Esophagus mucosa (tissue), 1 donor: ENCODE measurements around the gene NPAS2. TPM values are rescaled to one million over a fixed set of nuclear protein-coding genes. Genes with fewer than 3 reads are reported as not detected.

ENCODE experiments used
- ATAC-seq: fragments of 200-7000 bp; cut with Tn5 transposase; one replicate; pipeline ENCODE4 v1.9.1; 2020
- total RNA-seq: library from RNA; stranded (reverse); gene quantifications from one replicate; pipeline ENCODE4 v1.2.4, GENCODE V29; 2023
- donor health status: DM: yes; HTN: yes; CAD: no.

The NPAS2 gene
- total RNA-seq, 1 donor from 2014 or later = 63.6 TPM

DNA sequence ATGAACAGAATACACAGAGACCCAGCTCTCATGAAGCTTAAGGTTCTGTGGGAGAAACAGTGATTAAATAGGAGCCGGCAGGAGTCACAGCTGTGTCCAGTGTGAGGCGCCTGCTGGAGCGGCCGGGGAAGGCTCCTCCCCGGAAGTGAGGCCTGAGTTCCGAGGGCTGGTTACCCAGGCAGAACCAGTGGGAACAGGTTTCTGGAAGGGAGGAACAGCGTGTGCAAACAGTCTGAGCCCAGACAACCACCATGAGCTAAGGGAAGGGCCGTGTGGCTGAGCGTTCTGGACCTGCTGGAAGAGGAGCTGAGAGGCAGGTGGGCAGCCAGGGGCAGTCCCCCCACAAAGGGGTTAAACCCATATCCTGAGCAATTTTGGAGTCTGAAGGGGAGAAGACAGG, 26.0 kb upstream of the NPAS2 start:
- ATAC-seq = peak; percentile 59

DNA sequence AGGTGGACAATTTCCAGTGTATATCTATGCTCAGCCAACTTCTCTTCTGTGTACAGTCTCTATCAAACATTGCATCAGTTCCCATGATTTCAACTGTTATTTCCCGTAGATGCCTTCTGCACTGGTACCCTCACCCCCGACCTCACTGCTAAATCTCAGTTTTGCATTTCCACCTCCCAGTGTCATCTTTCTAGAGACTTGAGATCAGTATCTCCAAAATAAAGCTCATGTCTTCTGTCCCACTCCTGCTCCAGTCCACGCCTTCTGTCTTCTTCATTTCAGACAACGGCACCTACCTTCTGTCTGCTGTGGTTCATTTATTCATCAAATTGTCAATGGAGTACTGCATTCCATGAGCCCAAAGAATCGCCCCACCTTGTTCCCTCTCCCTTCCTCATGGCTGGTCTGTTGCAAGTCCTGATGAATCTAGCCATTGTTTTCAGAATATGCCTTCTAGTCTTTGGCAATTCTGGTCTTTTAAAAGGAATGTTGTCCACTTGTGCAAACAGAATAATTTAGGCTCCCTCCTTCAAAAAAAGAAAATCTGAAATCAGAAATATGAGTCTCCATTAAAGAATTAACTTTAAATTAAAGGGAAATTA, 23.3 kb upstream of the NPAS2 start:
- ATAC-seq = no peak

DNA sequence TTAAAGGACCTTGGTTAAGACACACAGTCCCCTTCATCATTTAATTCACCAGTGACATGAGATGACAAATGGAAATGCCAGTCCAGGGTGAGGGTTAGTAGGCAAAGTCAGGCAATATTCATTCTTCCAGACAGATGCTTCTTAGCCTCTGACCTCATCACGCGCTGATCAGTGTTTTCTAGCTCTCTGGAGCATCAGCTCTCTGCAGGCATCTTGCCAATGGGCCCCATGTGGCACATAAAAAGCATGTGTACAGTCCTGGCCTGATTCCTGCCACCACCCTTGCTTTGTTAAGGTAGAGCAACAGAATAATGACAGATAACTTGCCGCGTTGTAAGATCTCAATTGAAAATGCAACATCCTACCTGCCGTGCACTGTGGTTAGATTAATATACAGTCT, 20.3 kb upstream of the NPAS2 start:
- ATAC-seq = no peak

DNA sequence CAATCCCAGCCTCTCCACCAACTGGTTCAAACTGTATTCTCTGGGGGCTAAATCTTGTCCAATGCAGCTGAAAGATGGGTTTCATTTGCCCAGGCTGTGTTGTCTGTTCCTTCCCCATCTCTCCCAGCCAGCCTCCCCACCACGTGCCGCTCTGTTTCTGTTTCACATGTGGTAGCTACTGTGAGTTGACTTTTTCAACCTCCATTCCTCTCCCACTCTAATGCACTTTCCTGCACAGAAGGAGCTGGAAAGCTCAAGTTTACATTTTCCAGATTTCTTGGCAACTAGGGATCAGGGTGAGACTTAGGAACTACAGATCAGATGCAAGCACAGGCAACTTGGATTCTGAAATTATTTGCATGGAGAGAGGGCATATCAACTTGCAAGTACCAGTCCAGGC, 19.0 kb upstream of the NPAS2 start:
- ATAC-seq = no peak

DNA sequence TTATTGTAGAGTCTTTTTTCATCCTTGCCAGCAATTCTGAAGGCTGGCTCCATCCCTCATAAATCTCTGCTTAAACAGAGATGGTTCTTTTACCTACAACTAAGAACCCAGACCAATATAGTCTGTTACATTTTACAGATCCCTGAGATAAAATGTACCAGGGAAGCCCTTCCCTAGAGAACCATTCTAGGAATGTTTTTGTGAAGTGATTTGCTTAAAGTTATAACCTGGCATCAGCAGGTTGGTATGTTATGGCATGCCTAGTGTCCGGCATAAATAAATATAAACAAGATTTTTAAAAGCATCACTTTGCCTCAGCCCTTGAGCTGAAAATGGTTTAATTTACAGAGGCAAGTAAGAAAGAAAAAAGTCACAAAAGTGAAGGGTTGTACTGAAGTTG, 18.5 kb upstream of the NPAS2 start:
- no peak for ATAC-seq

DNA sequence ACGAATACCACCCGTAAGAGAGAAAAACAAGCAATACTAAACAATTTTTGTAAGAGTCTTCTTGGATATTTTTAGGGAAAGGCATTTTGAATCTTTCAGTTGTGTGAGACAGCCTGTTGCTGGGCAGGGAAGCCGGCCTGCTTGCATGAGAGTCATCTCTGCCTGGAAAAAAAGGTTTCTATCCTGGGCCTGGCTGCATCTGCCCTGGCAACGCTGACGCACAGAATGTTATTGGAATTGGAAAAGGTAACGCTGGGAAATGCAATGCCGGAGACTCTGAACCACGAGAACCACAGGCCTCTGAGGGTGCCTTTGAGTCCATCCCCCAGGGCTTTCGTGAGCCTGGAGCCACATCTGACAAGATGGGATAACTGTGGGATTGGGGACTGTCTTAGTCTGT, 17.9 kb upstream of the NPAS2 start:
- no peak for ATAC-seq

DNA sequence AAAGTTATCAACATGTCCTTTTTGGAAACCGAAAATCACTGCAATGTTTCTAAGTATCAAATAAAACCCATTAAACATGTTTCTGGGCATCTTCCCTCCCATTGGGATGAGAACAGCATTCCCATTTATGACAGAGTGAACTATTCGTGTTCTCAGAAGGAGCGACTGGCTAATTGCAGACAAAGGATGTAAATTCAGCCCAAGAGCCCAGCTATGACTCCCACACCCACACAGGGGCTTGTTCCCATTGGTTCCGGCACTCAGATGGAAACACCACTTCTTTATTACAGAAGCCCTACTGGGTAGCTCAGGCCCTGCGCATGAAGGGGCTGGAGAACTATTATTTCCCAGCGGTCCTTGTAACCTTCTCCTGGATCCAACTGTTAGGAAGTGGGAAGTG, 16.6 kb upstream of the NPAS2 start:
- no peak for ATAC-seq

DNA sequence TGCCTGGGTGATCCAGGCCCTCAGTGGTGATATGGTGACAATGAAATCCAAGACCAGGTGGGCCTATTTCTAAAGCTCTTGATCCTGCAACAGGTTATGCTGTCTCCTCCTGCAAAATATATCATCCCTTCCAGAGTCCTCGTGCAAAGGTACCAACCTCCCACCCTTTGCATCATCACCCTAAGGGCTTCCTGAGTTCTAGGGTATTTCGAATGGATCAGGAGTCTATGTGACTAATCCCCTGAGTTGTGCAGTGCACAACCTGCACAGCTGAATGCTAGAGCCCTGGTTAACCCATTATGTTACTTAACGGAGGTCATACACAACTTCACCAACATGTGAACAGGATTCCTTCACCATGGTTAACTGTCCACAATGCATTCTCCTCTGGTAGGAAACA, 13.4 kb upstream of the NPAS2 start:
- no peak for ATAC-seq

DNA sequence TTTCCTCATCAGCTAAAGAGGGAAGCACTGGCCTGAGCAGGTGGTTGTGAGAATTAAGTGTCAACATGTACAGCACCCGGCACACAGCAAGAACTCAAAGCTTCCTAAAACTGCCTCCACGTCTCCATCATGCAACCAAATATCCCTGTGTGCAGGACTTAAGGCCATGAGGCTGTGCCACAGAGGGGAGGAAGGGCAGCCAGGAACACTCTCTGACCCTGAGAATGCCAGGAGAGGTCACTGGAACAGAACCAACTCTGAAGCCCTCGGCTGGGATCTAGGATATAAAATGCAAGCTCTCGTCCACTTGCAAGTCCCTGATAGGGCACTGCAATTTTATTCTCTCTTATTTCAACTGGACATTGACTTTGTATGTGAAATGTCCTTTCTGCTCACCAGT, 12.2 kb upstream of the NPAS2 start:
- no peak for ATAC-seq

DNA sequence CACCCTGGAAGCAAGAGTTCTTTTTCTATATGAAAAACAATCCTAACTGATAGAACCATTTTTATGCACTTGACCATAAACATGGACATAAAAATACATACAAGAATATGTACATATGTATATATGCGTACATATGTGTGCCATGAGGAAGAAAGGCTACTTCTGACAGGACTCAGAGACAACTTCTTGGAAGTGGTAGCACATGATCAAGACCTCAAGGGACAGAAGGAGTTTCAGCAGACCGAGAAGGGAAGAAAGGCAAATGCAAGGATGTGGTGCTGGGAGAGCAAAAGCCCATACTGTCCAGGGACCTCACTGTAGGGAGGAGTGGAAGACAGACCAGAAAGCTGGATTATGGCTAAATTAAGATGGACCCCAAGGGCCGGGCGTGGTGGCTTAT, 11.4 kb upstream of the NPAS2 start:
- ATAC-seq = no peak

DNA sequence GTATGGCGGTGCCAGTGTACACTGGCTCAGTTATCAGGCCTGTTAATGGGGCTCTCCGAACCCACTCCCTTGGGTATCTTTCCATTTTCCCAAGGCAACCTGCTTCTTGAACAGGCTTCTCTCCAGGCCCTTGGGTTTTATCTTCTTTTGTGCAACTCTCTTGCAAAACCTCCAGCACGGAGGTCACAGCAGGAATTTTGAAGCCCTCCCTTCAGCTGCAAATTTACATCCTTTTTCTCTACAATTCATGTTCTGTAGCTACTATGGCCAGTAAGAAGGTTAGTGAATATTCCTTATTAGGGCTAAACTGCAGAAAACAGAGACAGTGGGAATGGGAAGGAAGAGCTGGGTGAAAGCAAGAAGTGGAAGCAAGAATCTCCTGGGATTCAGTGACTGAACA, 10.4 kb upstream of the NPAS2 start:
- no peak for ATAC-seq

DNA sequence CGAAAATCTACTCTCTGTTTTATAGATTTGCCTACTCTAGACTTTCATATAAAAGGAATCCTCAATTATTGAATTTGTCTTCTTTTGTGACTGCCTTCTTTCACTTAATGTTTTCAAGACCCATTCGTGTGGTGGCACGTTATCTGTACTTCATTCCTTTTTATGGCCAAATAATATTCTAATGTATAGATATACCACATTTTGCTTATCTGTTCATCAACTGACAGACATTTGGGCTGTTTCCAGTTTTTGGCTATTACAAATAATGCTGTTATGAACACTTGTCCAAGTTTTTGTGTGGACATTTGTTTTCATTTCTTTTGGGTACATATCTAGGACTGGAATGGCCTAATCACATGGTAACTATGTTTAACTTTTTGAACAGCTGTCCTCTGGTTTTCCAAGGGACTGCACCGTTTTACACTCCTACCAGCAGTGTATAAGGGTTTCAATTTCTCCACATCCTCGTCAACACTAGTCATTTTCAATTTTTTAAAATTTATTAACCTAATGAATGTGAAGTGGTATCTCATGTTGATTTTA, 9.3 kb upstream of the NPAS2 start:
- no peak for ATAC-seq

DNA sequence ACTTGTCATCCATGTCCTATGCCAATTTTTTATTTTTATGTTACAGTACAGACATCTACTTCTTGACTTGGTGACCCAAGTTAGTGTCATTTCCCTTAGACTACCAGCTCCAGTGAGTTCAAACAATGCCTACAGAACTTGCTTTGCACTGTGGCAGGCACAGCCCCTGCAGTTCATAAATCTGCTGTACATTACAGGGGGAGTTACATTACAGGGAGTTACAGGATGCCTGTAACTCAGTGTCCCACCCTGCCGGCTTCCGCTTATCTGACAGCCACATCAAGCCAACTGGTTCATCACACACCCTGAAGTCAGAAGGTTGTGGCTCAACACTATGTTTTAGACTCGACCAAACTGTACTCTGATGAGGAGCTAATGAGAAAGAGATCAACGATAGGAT, 7.8 kb upstream of the NPAS2 start:
- no peak for ATAC-seq

DNA sequence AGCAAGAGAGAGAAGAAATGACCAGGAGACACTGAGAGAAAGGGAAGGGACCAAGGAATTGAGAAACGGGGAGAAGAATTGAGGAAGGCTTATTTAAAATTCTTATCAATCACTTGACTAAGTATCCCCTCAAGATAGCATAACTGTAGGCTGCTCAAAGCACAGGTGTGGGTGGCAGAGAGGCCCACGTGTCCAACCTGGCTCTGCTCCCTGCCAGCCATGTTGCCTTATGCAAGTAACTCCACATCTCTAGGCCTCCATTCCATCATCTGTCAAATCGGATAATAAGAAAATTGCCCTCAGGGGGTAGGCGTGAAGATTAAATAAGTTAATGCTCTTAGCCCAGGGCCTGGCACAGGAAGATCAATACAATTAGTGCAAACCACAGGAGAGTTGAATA, 7.4 kb upstream of the NPAS2 start:
- ATAC-seq = no peak

DNA sequence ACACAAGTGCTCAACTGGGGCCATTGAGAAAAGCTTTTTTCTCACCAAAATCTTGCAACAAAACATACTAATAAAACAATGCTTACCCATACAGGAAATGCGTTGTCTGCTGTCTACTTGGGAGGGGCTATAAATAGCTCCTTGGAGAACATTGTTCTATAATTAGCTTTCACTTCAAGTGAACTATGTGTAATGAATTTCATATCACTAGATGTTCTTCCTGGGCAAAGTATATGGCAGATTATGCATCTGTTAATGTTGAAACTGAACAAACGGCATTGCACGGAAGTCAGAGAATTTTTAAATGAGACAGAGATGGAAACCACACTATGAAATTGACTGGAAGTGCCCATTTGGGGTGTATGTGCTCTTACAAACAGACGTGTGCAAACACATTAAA, 6.4 kb upstream of the NPAS2 start:
- ATAC-seq = no peak

DNA sequence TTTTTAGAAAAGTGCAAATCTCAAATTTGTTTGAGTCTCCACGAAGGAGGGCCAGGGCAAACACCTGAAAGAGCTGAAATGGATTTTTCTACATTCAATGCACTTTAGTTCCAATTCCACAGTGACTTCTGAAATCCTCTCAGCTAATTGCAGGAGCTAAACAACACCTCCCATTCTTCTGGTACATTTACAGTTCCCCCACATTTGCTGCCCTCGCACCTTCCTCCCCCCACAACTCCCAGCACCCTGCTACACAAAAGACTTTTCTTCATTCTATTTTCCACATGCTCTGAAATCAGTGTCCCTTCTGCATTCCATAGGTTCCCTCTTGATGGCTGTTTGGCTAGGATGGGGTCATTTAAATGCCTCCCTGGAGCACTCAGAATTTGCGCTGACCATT, 5.9 kb upstream of the NPAS2 start:
- no peak for ATAC-seq

DNA sequence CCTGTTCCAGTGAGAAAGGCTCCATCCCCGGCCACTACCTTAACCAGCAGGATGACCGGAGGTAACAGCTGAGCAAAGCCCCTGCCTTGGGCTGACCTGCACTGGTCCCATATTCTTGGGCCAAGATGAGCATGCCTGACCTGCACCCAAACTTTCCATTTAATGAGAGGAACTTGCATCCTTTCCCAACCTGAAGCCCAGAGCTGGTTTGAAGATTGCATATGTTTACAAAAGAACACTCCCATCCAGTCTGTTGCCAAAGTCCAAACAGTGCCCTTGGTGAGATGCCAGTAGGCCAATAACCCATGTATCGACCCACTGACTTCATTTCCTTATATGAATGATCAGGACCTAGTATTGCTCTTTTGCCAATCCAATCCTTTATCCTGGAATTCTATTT, 5.5 kb upstream of the NPAS2 start:
- ATAC-seq = no peak

DNA sequence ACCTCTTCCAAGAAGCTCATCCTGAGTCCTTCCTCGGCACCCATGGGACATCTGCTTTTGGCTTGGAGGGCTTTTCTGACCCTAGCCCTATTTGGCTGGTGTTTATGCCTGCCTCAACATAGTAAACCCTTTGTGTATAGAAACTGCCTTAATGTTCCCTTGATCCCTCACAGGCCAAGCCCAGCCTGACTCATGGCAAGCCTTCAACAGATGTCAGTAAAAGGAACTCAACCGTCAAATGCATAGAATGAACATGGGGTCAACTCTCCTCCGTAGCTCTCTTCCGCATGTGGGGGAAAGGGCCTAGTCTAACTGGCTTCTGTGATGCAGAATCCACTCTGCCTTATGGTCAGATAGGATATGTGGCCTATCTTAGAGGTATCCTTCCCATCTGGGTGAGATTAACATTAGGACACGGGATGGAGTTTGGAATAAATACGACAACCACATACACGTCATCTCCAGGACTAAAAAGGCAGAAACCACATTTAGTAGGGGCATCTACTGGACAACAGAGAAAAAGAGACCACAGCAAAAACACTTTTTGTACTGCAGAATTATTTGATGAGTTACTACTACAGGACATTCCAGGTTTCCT, 2.5 kb upstream of the NPAS2 start:
- peak; percentile 75 for ATAC-seq

DNA sequence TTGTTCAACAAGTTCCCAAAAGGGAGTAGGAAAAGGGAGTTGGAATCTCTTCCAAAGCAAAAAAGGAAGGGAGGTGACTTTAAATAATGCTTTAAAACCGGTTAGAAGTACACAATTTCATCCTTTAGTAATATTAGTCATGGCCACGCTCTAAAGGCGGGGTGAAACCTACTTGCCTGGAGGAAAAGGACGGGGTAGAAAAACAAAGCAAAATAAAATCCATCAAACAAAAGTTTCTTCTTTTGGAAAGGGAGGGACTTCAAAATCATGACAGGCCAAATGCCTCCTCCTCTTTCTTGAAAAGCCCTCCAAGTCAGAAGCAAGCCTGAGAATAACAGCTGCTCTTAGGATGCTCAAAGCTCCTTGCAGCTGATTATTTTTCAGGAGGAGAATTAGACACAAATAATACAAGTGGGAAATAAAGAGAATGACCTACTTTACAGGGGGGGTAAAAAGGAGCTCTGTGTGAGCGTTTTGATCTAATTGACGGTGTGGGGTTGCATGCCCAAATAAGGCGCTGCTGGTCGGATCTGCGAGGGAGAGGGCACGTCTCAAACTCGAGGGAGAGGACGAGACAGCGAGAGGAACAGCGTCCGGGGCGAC, 1.8 kb upstream of the NPAS2 start:
- ATAC-seq = peak; percentile 57

DNA sequence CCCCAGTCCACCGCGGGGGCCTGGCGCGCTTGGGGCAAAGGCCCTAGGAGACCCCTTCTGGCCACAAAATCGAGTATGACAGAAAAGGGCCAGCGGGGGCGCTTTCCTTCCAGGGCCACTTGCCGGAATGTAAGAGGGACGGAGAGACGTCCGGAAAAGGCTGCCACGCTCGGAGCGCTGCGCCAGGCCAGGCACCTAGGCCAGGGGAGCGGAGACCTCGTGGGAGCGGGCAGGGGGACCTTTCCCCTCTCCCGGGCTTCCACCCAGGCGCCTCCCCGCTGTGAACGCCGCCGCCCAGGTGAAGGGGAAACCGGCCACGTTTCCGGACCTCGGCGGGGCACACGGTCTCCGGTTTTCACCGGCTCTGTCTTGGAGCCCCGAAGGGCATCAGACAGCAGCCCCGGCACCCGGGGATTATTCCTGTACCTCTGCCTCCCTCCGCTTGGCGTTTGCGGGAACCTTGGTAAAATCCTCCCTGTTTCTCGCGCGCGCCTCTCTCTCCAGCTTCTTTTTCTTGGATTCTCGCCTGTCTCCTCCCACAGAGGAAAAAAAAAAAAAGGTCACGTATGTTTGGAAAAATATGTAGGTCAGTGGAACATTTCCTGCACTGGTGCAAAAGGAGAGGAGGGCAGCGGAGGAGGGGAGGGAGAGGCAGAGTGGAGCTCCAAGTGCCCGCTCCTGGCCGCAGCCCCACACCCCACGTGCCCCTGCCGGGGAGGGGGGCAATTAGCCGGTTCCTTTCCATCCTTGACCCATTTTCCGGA, 1.2 kb upstream of the NPAS2 start:
- ATAC-seq = peak; percentile 39

DNA sequence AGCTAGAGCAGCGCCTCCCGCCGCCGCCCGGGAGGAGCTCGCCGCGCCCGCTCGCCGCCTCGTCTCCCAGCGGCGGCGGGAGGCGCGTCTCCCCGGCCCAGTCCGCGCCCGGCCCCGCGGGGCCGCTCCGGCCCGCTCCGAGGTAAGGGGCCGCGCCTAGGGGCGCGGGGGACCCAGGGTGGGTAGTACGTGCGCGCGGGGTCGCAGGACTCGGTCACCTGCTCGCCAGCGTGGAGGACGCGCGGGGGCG, 259 bp downstream of the NPAS2 start:
- ATAC-seq = no peak

DNA sequence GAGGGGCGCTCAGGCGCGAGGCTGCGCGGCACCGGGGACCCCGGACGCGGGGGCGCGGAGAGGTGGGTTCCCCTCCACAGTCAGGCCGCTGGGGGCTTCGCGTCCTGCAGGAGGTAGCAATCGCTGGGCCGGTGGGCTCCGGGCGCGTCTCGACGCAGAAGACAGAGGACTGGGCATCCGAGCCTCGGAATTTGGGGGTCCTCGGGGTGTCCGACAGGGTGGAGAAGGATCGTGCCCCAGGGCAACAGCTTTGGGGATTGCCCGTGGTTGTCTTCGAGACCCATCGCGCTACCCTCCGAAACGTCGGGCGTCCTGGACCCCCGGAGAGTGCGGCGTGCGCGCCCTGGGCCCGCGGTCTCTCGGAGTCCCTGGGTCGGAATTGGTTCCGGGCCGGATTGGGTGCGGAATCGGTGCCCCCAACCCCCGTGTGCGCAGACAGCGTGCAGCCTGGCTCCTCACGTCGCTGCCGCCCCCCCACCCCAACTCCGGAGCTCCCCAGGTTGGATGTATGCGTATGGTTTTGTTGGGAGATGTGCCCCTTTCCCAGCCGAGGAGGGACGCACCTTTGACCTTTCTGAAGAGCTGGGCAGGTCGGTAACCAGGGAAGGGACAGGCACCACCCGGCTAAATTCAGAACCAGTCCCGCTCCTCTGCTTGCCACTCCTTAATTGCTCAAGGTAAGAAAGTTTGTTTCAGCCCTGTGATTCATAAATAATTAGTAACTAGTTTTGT, 750 bp downstream of the NPAS2 start:
- peak; percentile 58 for ATAC-seq

DNA sequence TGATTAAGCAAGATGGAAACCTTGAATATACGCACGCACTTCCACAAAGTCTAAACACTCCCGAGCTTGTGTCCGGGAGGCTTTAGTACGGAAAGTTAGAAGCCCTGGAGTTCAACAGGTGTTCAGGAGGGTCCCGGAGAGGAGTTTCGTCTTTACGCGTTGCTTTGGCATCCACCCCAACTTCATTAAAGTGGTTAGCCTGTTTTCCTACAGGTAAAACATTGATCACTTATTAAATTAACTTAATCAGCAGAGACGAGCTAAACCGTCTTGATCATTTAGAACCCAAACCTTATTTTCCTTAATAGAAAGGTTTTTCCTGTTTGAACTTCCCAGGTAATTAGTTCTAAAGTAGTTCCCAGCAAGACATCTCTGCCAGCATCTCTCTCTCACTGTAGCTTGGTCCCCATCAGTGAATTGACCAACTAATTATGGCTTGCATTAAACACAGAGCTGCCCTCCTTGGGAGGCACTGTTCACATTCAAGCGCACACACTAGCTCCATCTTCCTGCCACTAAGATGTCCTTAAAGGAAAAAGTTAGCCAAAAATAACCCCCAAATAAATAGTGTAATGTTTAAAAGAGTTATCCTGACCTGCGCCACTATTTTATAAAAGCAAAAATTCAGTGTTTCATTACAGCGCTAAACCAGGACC, 1.4 kb downstream of the NPAS2 start:
- ATAC-seq = no peak
